OCI-LY3 (cell line): Measurements from ENCODE around the gene NKAIN2.

Experiments
- H2AFZ ChIP-seq: fragments of 200-600, 300-600 bp; shearing (Covaris generic); 2 replicates; pipeline ENCODE4 v1.6.0; 2014; ENCODE audit warnings: antibody characterized with exemption, low read depth, low read length
- H3K27ac ChIP-seq: fragments of 200-600, 300-600 bp; sonication (generic); 2 replicates; pipeline ENCODE4 v1.5.1; 2014; ENCODE audit warnings: mild to moderate bottlenecking, low read length, moderate library complexity, mixed read lengths
- H3K27me3 ChIP-seq: fragments of 200-600, 300-600 bp; sonication (generic); 2 replicates; pipeline ENCODE4 v1.6.1; 2014; ENCODE audit warnings: low read depth, low read length, mixed read lengths
- H3K36me3 ChIP-seq: fragments of 200-600, 300-600 bp; sonication (generic); replicated peaks from 2 replicates; pipeline ENCODE3; 2014; ENCODE audit warnings: low read depth, low read length, mixed read lengths
- H3K4me1 ChIP-seq: fragments of 300-600, 200-600 bp; sonication (generic); 2 replicates; pipeline ENCODE4 v1.6.1; 2014; ENCODE audit warnings: low read length, mixed read lengths
- H3K4me2 ChIP-seq: fragments of 200-600, 300-600 bp; sonication (generic); 2 replicates; pipeline ENCODE4 v1.6.1; 2014; ENCODE audit warnings: low read length, mixed read lengths
- H3K4me3 ChIP-seq: fragments of 300-600, 200-600 bp; sonication (generic); 2 replicates; pipeline ENCODE4 v1.5.1; 2014; ENCODE audit warnings: antibody characterized with exemption, mild to moderate bottlenecking, low read length, moderate library complexity
- H3K79me2 ChIP-seq: fragments of 300-600, 200-600 bp; shearing (Covaris generic); 2 replicates; pipeline ENCODE4 v1.6.1; 2014; ENCODE audit warnings: mild to moderate bottlenecking, low read length, mixed read lengths
- H3K9ac ChIP-seq: fragments of 300-600, 200-600 bp; shearing (Covaris generic); 2 replicates; pipeline ENCODE4 v1.6.0; 2014; ENCODE audit warnings: mild to moderate bottlenecking, low read length, moderate library complexity
- H3K9me3 ChIP-seq: fragments of 200-600, 300-600 bp; shearing (Covaris generic); 2 replicates; pipeline ENCODE4 v1.6.1; 2014; ENCODE audit warnings: low read length, mixed read lengths; ENCODE audit not compliant: insufficient read depth
- H4K20me1 ChIP-seq: fragments of 200-600, 300-600 bp; sonication (generic); 2 replicates; pipeline ENCODE4 v1.6.1; 2016; ENCODE audit warnings: low read length, mixed read lengths; ENCODE audit not compliant: insufficient read depth
- EZH2phosphoT487 ChIP-seq: fragments of 200-600 bp; shearing (Covaris generic); IDR thresholded peaks from 2 replicates; pipeline ENCODE4 v1.6.1; 2018; ENCODE audit warnings: antibody characterized with exemption, mixed run types, low read depth
- TF ChIP-seq, protein P1 (sequence below): fragments of 200-600, 300-600 bp; sonication (generic); IDR thresholded peaks from 2 replicates; pipeline ENCODE4 v1.5.1; 2014; ENCODE audit warnings: antibody characterized with exemption, low read length, low read depth

Gene NKAIN2

DNA sequence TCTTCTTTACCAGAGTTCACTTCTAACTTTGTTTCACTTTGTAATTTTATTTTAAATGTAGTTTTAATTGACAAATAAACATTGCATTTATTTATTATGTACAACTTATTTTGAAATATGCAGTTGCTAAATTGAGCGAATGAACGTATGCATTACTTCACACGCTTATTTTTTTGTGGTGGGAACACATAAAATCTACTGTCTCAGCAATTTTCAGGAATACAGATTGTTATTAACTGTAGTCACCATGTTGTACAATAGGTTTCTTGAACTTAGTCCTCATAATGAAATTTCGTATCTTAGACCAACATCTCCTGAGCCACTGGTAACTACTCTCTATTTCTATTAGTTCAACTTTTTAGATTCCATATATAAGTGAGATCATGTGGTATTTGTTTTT lies 46.9 kb downstream of the NKAIN2 start:
- Histone ChIP-seq H2AFZ (no peak overlapping the region), H3K9me3 (no peaks in the 10 kb centered on the region), H3K27ac (no peak overlapping the region), H3K27me3 (no peaks in the 10 kb centered on the region), H4K20me1 (no peaks in the 10 kb centered on the region), H3K4me2 (no peak overlapping the region), H3K4me1 (no peaks in the 10 kb centered on the region), H3K36me3 (no peaks in the 10 kb centered on the region), H3K9ac (no peak overlapping the region), H3K79me2 (no peaks in the 10 kb centered on the region), H3K4me3 (no peak overlapping the region)
- no peak for TF ChIP-seq EZH2phosphoT487
- TF ChIP-seq, protein P1, sequence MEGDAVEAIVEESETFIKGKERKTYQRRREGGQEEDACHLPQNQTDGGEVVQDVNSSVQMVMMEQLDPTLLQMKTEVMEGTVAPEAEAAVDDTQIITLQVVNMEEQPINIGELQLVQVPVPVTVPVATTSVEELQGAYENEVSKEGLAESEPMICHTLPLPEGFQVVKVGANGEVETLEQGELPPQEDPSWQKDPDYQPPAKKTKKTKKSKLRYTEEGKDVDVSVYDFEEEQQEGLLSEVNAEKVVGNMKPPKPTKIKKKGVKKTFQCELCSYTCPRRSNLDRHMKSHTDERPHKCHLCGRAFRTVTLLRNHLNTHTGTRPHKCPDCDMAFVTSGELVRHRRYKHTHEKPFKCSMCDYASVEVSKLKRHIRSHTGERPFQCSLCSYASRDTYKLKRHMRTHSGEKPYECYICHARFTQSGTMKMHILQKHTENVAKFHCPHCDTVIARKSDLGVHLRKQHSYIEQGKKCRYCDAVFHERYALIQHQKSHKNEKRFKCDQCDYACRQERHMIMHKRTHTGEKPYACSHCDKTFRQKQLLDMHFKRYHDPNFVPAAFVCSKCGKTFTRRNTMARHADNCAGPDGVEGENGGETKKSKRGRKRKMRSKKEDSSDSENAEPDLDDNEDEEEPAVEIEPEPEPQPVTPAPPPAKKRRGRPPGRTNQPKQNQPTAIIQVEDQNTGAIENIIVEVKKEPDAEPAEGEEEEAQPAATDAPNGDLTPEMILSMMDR = no peak

DNA sequence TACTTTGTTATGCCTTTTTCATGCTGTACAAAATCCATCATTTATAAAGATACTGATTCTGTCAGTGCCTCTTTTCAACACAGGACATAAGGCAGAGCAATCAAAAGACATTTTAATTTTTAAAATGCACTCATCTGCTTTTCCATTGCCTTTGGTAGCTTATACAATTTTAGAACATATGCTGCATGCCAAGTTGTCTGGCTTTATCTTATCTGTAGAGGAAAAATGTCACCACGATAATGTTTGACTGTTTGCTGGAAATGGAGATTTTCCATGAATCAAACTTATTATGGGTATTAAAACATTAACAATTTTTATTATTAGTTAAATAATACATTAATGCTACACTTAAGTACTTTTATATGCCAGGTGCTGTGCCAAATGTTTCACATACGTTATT lies 50.5 kb downstream of the NKAIN2 start:
- H3K4me2 ChIP-seq = no peak overlapping the region
- H4K20me1 ChIP-seq = no peaks in the 10 kb centered on the region
- TF ChIP-seq, protein P1 = no peak
- TF ChIP-seq EZH2phosphoT487 = no peak
- H3K36me3 ChIP-seq = no peaks in the 10 kb centered on the region
- H3K9me3 ChIP-seq = no peaks in the 10 kb centered on the region
- H3K4me1 ChIP-seq = no peaks in the 10 kb centered on the region
- no peak overlapping the region for H3K27ac ChIP-seq
- no peak overlapping the region for H3K9ac ChIP-seq
- H3K4me3 ChIP-seq = no peak overlapping the region
- no peaks in the 10 kb centered on the region for H3K79me2 ChIP-seq
- no peak overlapping the region for H2AFZ ChIP-seq
- H3K27me3 ChIP-seq = no peaks in the 10 kb centered on the region

DNA sequence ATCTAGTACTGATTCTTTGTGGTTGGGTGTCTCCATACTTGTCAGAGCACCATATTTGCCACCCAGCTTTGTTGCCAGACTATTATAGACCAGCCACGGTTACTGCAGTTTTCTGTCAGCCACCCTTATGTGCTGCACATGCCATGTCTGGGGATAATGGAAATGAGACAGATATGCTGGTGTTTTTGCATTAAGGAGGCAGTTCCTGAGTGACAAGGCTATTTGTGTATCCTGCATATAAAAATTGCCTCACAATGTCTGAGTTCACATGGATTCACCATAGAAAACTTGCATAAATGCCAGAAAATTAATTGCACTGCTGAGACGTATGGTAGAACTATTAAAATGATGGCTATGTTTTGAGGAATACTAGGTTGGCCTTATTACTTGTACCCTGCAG lies 51.8 kb downstream of the NKAIN2 start:
- H3K27ac ChIP-seq = no peak overlapping the region
- H3K4me3 ChIP-seq = no peak overlapping the region
- no peak overlapping the region for H2AFZ ChIP-seq
- no peak overlapping the region for H3K4me2 ChIP-seq
- no peaks in the 10 kb centered on the region for H3K9me3 ChIP-seq
- no peaks in the 10 kb centered on the region for H3K36me3 ChIP-seq
- H3K79me2 ChIP-seq = no peaks in the 10 kb centered on the region
- no peaks in the 10 kb centered on the region for H3K4me1 ChIP-seq
- no peaks in the 10 kb centered on the region for H4K20me1 ChIP-seq
- no peaks in the 10 kb centered on the region for H3K27me3 ChIP-seq
- H3K9ac ChIP-seq = no peak overlapping the region
- TF ChIP-seq, protein P1 = no peak
- TF ChIP-seq EZH2phosphoT487 = no peak

DNA sequence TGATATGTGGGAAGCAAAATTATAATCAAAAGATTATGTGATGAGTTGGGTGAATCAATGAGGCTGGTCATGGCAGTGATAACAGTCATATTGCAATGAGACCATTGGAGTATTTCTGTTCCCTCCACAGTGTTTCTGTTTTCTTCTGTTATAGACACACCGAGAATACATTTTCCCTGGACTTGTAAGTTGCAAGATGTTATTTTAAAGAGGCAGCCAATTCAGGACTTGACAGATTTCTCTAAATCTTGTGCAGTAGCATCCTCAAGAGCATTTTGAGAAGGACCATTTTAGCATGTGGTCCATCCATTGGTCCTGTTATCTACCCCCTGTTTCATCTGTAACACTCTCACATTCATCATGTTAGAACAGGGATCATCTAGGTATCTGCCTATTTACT lies 55.6 kb downstream of the NKAIN2 start:
- Histone ChIP-seq H3K79me2 (no peaks in the 10 kb centered on the region), H3K4me1 (no peaks in the 10 kb centered on the region)
- no peak for TF ChIP-seq EZH2phosphoT487
- TF ChIP-seq, protein P1 = no peak

More for the DNA sequence above, 55.6 kb downstream of the NKAIN2 start:
- Histone ChIP-seq H2AFZ (no peak overlapping the region), H3K9me3 (no peaks in the 10 kb centered on the region), H3K9ac (no peak overlapping the region), H3K27me3 (no peaks in the 10 kb centered on the region), H3K4me2 (no peak overlapping the region), H4K20me1 (no peaks in the 10 kb centered on the region), H3K27ac (no peak overlapping the region), H3K4me3 (no peak overlapping the region), H3K36me3 (no peaks in the 10 kb centered on the region)
